ENCODE data around the gene MKRN2. TPM values are rescaled to one million over a fixed set of nuclear protein-coding genes. Genes with fewer than 3 reads are reported as not detected.
A peak's percentile ranks its signal among the peaks of the same experiment; 100 is the strongest.

The MKRN2 gene
- polyA plus RNA-seq, 3 donors: 18.2 to 30.9 (median 29.6) TPM

- Histone ChIP-seq H3K27me3 (ENCODE audit: control insufficient read depth in 2 of 2, insufficient read depth in 2 of 2, low read length in 2 of 2) (no peaks in the 10 kb centered on the region), H3K9ac (ENCODE audit: insufficient read depth, low read length, poor library complexity, severe bottlenecking) (no peak overlapping the region), H3K4me1 (ENCODE audit: control insufficient read depth in 1 of 2, insufficient read depth in 2 of 2, low read length in 2 of 2) (no peaks in the 10 kb centered on the region), H3K4me2 (replicated peaks; ENCODE audit: extremely low read depth, low read length, poor library complexity, severe bottlenecking) (no peak overlapping the region), H3K9me3 (replicated peaks in 1 of 2; ENCODE audit: control insufficient read depth in 1 of 2, insufficient read depth in 1 of 2, low read length in 2 of 2) (no peaks in the 10 kb centered on the region), H3K36me3 (replicated peaks in 1 of 2; ENCODE audit: control insufficient read depth in 1 of 2, insufficient read depth in 2 of 2, low read length in 2 of 2) (peaks cover 85 to 94% of the 10 kb centered on the region in 2 donors), H3K4me3 (replicated peaks in 1 of 3; ENCODE audit: low read depth in 2 of 3, low read length in 3 of 3) (no peak overlapping the region), H2AFZ (ENCODE audit: insufficient read depth, low read depth, low read length, poor library complexity, severe bottlenecking) (no peak overlapping the region), H3K27ac (ENCODE audit: low read depth in 1 of 2, low read length in 2 of 2) (no peak overlapping the region), H4K20me1 (ENCODE audit: insufficient read depth, low read length) (peaks cover 71% of the 10 kb centered on the region), H3K79me2 (ENCODE audit: insufficient read depth, low read length) (peaks cover 6% of the 10 kb centered on the region)
- TF ChIP-seq CTCF (IDR thresholded peaks at IDR 0.05): no peak
- no peaks in the 10 kb centered on the region for H3K9me3 Mint-ChIP-seq
- H3K27ac Mint-ChIP-seq: no peak overlapping the region
- no peaks in the 10 kb centered on the region for H3K27me3 Mint-ChIP-seq (ENCODE audit: low read depth in 3 of 3)
- no peak overlapping the region for H3K4me3 Mint-ChIP-seq
- H3K36me3 Mint-ChIP-seq: peaks cover 81 to 91% of the 10 kb centered on the region in 2 donors
- peaks cover 8% of the 10 kb centered on the region for H3K4me1 Mint-ChIP-seq
- DNase-seq: no peak
- intact Hi-C loops (cut with micrococcal nuclease): no loop called here
Measured at GRCh38 chr3:12583280-12583679, 26.4 kb downstream of the MKRN2 start.

- WGBS (ENCODE audit: insufficient coverage): 100% methylated on average over 1 of the region's 2 CpGs
- peak overlapping the region in 2 of 7 donors; percentile 65 to 70 for H3K27ac Mint-ChIP-seq
- no peaks in the 10 kb centered on the region for H3K4me1 ChIP-seq (ENCODE audit: control insufficient read depth in 1 of 2, insufficient read depth in 2 of 2, low read length in 2 of 2)
- H3K27ac ChIP-seq (ENCODE audit: low read depth in 1 of 2, low read length in 2 of 2): peak overlapping the region in 1 of 2 donors; percentile 38
- H3K4me2 ChIP-seq (replicated peaks; ENCODE audit: extremely low read depth, low read length, poor library complexity, severe bottlenecking): no peak overlapping the region
- peaks cover 6% of the 10 kb centered on the region for H3K79me2 ChIP-seq (ENCODE audit: insufficient read depth, low read length)
- peaks cover 78% of the 10 kb centered on the region for H4K20me1 ChIP-seq (ENCODE audit: insufficient read depth, low read length)
- no peak for DNase-seq
- H3K9ac ChIP-seq (ENCODE audit: insufficient read depth, low read length, poor library complexity, severe bottlenecking): no peak overlapping the region
- H3K36me3 Mint-ChIP-seq: peaks cover 83 to 90% of the 10 kb centered on the region in 2 donors
- no peak overlapping the region for H3K4me3 Mint-ChIP-seq
- peaks cover 0 to 1% (median 0%) of the 10 kb centered on the region in 7 donors for H3K9me3 Mint-ChIP-seq
- no peaks in the 10 kb centered on the region for H3K27me3 ChIP-seq (ENCODE audit: control insufficient read depth in 2 of 2, insufficient read depth in 2 of 2, low read length in 2 of 2)
- H2AFZ ChIP-seq (ENCODE audit: insufficient read depth, low read depth, low read length, poor library complexity, severe bottlenecking): no peak overlapping the region
- no peak for TF ChIP-seq CTCF (IDR thresholded peaks at IDR 0.05)
- H3K4me1 Mint-ChIP-seq: peaks cover 8% of the 10 kb centered on the region
- intact Hi-C loops (cut with micrococcal nuclease): no loop called here
- no peaks in the 10 kb centered on the region for H3K27me3 Mint-ChIP-seq (ENCODE audit: low read depth in 3 of 3)
- no peak overlapping the region for H3K4me3 ChIP-seq (replicated peaks in 1 of 3; ENCODE audit: low read depth in 2 of 3, low read length in 3 of 3)
- peaks cover 87 to 94% of the 10 kb centered on the region in 2 donors for H3K36me3 ChIP-seq (replicated peaks in 1 of 2; ENCODE audit: control insufficient read depth in 1 of 2, insufficient read depth in 2 of 2, low read length in 2 of 2)
- H3K9me3 ChIP-seq (replicated peaks in 1 of 2; ENCODE audit: control insufficient read depth in 1 of 2, insufficient read depth in 1 of 2, low read length in 2 of 2): no peaks in the 10 kb centered on the region
Measured at GRCh38 chr3:12584083-12584482, 27.2 kb downstream of the MKRN2 start.
